GM15510 (cell line): ENCODE data around the gene UBE2D1.
A peak's percentile ranks its signal among the peaks of the same experiment; 100 is the strongest.

ENCODE experiments used
- POLR2A ChIP-seq: IDR thresholded peaks from 3 replicates; pipeline ENCODE4 v1.6.1; 2011; ENCODE audit warnings: borderline replicate concordance; ENCODE audit not compliant: insufficient read length; ENCODE audit errors: extremely low read depth

The UBE2D1 gene

DNA sequence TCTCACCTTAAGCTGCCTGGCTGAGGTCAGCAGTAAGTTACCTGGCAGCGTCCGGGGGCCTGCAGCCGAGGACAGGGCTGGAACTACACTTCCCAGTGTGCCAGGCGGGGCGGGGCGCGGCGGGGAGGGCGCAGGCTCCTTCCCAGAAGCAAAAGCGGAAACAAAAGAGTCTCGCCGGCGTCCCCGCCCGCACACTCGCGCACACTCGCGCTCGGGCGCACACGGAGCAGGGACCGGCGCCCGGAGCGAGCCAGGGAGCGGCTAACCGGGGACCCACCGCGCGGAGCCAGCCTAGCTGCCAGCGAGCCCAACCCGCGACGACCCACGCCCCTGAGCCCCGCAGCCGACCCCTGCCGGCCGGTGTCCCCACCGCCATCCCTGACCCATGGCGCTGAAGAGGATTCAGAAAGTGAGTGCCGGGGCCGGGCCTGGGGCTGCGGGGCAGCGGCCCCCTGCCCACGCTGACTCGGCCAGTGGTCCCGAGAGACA is at the start of gene UBE2D1:
UBE2D1 (plus strand) TSS at position 190 of the 489 bp plus-strand sequence; CDS start at position 386, 196 bp downstream.
- TF ChIP-seq POLR2A: peak; percentile 98

DNA sequence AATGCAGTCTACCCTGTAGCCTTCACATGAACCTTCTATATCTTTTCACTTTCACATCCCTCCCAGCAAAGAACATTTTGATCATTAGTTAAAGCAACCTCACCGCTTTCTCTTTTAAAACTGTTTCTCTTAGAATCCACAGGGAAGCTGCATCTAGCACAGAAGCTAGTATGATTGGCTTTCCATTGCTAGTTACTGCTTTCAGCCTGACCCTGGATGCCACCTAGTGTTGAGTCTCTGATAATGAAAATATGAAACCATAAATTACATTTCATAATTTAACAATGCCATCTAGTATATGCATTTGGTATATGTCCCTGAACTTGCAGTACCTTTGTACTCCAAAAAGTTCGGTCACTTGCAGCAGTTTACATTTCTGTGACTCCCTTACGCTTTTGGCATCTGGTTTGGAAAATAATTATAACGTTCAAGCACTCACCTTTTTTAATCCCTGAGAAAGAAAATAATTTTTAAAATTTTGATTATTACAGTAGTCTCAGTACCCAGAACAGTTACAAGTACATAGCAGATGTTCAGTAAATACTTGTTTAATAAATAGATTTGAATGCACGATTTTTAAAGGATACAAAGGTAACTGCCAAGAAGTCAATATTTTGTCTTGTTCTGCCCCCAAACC is 43.1 kb upstream of the UBE2D1 start:
- no peak for TF ChIP-seq POLR2A

DNA sequence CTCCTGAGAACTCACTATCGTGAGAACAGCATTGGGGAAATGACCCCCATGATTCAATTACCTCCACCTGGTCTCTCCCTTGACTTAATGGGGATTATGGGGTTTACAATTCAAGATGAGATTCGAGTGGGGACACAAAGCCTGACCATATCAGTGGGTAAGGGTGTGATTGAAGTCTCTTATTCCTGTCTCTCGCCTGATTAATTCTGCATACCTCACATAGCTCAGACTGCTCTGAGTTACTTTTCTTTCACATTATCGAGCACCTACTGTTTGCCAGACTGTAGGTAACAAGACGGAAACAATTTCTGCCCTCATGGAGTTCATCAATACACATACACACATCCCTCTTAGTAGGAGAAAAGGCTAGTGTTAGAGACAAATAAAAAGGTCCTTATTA is 40.8 kb upstream of the UBE2D1 start:
- no peak for TF ChIP-seq POLR2A

GRCh38 chr10:58299580-58299979 is 35.2 kb upstream of the UBE2D1 start:
- TF ChIP-seq POLR2A: no peak

DNA sequence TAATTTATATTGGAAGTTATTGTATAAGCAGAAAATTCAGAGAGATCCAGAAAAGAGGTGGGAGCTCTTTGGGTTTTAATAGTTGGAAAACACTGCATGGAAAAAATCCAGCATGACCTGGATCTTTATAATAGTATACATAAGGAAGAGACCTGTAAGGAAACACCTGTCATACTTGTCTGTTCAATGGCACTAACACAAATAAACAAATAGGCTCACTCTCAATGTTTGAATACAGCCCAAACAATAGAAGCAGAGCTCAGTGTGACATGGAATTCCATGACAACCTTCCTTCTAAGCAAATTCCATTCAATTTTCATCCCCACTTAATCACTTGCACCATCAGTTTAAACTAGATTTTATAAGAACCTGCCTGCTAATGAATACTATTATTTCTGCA is 34.1 kb upstream of the UBE2D1 start:
- TF ChIP-seq POLR2A: no peak

DNA sequence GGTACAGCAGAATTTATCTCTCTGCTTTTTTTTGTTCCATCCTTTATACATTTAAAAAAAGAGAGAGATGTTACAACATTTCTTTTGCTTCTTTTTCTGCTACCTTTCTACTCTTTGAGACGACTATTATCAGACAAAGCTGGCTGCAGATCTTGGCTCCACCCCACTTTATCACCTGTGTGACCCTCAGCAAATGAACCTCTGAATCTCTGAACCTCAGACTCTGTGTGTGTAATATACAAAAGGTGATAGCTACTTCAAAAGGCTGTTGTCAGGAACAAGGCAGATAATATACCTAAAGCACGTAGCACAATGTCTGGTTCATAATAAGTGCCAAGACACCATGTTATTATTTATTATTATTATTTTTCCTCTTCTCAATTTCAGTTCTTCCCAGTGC is 32.6 kb upstream of the UBE2D1 start:
- TF ChIP-seq POLR2A: no peak

DNA sequence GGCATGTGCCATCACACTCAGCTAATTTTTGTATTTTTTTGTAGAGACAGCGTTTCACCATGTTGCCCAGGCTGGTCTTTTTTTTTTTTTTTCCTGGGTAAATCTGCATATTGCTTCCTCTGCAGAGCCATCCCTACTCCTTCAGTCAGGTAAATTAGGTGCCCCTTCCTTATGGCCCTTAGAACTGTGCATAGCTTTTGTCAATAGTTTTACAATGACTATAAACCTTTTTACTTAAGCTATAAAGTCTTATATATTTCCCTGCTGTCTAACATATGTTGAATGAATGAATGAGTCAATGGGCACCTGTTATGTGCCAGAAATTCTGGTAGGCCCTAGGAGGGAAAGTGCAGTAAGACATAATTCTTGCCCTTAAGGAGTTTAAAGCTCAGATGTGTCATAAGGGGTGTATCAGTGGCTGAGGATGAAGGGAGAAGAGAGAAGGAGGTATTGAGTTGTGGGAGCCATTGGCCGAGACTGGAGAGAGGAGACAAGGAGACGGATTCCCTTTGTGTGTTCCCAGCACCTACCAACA is 30.6 kb upstream of the UBE2D1 start:
- no peak for TF ChIP-seq POLR2A

- no peak for TF ChIP-seq POLR2A
Measured at GRCh38 chr10:58305821-58306220, 29.0 kb upstream of the UBE2D1 start.

GRCh38 chr10:58307676-58308075 is 27.1 kb upstream of the UBE2D1 start:
- no peak for TF ChIP-seq POLR2A

- TF ChIP-seq POLR2A: no peak
Measured at GRCh38 chr10:58311026-58311425, 23.8 kb upstream of the UBE2D1 start.

DNA sequence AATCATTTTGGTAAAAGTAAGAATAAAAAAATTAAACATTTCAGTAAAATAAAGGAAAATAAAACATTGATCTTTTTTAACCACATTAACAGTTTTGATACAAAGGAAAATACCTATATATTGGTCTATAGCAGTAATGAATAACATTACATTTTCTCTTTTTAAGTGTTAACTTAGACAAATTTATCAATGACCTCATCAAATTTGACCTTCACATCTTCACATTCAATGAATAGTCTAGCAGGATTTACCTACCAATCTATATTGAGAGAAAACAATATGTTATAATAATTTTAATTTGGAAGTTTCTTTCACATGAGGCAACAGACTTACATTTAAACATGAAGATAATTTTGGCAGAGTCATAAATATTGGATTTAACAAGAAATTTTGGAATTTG is 17.9 kb upstream of the UBE2D1 start:
- no peak for TF ChIP-seq POLR2A

GRCh38 chr10:58318346-58318745 is 16.5 kb upstream of the UBE2D1 start:
- TF ChIP-seq POLR2A: no peak

GRCh38 chr10:58319599-58319998 is 15.2 kb upstream of the UBE2D1 start:
- no peak for TF ChIP-seq POLR2A

DNA sequence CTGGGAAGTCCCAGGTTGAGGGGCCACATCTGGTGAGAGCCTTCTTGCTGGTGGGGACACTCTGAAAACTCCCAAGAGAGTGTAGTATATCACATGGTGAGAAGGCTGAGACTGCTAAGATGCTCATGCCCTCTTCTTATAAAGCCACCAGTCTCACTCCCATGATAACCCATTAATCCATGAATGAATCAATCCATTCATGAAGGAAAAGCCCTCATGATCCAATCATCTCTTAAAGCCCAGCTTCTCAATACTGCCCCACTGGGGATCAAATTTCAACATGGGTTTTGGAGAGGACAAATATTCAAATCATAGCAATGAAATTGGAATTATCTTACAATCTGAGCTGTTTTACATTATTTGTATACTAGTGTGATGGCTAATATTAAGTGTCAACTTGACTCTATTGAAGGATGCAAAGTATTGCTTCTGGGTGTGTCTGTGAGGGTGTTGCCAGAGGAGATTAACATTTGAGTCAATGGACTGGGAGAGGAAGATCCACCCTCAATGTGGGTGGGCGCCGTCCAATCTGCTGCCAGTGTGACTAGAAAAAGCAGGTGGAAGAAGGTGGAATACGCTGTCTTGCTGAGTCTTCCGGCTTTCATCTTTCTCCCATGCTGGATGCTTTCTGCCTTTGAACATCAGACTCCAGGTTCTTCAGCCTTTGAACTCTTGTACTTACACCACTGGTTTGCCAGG is 14.3 kb upstream of the UBE2D1 start:
- no peak for TF ChIP-seq POLR2A

- TF ChIP-seq POLR2A: no peak
Measured at GRCh38 chr10:58322072-58322834, 12.6 kb upstream of the UBE2D1 start.

DNA sequence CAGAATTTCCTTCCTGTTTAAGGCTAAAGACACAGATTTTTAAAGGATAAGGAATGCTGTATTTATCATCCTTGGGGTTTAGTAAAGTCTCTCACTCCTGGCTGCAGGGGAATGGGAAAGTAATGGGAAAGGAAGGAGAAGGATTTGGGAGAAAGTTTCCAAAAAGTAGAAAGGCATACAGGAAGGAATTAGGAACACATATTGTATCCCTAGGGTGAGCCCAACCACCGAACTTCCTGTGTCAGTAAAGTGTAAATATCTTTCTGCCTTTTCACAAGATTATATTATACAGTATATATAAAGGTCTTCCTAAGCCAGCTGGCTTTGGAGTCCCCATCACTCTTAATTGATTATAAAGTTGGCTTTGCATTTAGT is 12.0 kb upstream of the UBE2D1 start:
- TF ChIP-seq POLR2A: no peak

DNA sequence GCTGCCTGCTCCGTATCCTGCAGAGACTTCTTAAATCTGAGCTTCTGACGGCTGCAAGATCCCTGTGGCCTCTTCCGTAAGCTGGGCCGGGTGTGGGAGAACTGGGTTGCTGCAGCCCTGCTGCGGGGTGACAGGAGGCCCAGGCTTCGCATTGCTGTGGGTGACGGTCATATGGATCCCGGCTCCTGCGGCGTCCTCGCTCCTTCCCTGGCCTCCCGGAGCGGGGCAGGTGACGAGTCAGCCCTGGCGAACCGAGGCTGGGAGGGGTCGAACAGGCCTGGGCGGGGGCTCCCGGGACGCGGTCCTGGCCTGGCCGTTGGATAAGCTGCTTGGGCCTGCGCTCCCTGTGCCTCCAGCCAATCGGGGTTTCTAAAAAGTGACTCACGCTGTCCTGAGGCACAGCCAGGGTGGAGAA is 7.8 kb upstream of the UBE2D1 start:
- TF ChIP-seq POLR2A: no peak
